AG08395 (cell line): ENCODE measurements around the gene GPR141.
"Not testable (repeated sequence)": the region's sequence is repeated elsewhere in the genome, so short reads cannot be mapped to it uniquely, and the experiment has no call there.

Source experiments
- DNase-seq: peaks from one replicate; pipeline ENCODE4 v3.0.0; 2012; ENCODE audit warnings: mixed read lengths, low spot score

Gene GPR141

DNA sequence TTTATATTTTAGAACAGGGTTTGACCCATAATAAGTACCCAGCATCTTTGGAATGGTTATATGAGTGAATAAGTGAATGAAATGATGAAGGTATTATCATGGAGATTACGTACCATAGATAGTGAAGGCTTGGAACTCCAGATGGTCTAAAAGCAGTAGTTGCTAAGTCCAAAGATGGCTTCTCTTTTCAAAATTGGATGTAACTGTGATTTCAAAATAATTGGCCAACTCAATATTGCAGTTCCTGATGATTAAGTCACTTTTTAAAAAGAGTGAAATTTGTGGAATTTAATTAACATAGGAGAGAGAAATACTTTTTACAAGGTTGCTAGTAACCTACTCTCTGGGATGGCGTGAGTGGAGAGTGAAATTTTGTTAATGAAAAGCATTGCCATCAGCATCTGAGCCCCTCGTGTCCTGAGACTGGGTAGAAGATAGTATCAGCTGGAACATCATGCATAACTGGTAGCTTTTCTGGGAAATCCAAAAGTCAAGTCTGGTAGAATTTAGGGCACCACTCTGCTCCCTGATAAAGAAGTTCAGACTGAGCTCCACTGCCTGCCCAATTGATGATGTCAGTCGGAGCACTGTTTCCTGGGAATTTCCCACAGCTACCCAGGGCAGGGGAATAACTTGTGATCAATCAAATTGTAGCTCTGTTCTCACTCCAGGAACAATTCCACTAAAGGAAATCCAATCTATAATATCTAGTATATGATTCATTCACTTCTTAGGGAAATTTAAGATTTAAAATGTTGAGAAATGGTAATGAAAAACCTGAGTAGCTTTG lies 3.2 kb downstream of the GPR141 start:
- DNase-seq: no peak

DNA sequence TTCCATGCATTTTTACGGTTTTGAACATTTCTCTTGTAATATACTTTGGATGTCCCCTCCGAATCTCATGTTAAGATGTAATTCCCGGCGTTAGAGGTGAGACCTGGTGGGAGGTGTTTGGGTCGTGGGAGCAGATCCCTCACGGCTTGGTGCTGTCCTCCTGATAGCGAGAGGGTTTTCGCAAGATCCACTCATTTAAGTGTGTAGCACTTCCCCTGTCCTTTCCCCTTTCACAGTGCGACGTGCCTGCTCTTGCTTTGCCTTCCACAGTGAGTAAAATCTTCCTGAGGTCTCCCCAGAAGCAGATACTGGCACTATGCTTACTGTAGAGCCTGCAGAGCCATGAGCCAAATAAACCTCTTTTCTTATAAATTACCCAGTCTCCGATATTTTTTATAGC lies 6.6 kb downstream of the GPR141 start:
- DNase-seq: no peak

DNA sequence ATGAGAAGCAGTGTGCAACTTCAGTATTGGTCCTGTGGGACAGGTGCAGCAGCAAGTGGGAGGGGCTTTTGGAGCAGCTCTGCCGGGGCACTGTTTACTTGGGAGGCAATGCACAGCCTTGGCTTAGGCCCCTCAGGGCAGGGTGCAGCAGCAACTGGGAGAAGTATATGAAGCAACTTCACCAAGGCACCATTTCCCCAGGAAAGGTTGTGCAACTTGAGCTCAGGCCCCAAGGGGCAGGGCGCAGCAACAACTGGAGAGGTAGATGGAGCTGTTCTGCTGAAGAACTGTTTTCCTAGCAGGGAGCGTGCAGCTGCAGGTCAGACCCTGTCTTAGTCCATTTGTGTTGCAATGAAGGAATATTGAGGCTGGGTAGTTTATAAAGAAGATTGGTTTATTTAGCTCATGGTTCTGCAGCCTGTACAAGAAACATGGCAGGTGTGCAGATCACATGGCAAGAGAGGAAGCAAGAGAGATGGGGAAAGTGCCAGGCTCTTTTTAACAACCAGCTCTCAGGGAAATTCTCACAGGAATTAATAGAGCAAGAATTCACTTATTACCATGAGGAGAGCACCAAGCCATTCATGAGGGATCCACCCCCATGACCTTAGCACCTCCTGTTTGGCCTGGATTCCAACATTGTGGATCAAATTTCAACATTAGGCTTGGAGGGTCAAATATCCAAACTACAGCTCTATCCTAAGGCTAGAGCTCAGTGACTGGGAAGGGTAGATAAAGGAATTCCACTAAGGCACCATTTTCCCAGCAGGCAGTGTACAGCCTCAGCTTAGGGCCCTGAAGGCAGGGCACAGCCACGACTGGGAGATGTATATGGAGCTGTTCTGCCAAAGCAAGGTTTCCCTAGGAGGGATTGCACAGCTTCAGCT lies 10.9 kb downstream of the GPR141 start:
- no peak for DNase-seq

- DNase-seq: no peak
Observed at GRCh38 chr7:37698276-37698675, 14.7 kb downstream of the GPR141 start.

DNA sequence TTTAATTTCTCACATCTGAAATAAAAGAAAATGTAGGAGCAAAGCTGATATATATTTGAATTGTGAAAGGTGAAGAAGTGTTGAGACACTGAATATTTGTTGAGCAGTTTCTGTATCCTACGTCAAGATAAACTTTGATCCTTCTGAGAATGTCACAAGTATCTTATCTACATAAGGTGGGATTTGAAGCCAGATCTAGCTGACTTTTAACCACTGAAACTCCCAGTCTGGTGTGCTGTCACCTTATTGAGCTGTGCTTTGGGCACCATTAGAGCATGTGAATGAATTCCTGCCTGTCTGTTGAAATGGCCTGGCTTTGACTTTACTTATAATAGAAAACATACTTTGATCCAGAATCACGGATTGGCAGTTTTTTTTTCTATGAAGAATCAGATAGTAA lies 15.2 kb downstream of the GPR141 start:
- DNase-seq: no peak

GRCh38 chr7:37701769-37702168 lies 18.2 kb downstream of the GPR141 start:
- no peak for DNase-seq

GRCh38 chr7:37703361-37703760 lies 19.8 kb downstream of the GPR141 start:
- no peak for DNase-seq

DNA sequence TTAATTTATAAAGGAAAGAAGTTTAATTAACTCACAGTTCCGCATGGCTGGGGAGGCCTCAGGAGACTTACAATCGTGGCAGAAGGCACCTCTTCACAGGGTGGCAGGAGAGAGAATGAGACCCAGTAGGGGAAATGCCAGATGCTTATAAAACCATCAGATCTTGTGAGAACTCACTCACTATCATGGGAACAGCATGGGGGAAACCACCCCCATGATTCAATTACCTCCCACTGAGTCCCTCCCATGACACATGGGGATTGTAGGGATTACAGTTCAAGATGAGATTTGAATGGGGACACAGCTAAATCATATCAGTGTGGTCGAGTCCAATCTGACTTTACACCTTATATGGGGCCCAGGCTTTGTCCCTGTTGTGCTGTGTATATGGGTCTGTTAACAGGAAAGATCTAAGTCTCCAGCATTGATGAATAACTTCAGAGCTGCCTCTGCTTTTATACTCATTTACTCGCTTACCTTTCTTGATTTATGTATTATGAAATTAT lies 20.8 kb downstream of the GPR141 start:
- not testable (repeated sequence) for DNase-seq

GRCh38 chr7:37705976-37706375 lies 22.4 kb downstream of the GPR141 start:
- DNase-seq: no peak

GRCh38 chr7:37706804-37707203 lies 23.2 kb downstream of the GPR141 start:
- DNase-seq: no peak

GRCh38 chr7:37707754-37708485 lies 24.4 kb downstream of the GPR141 start:
- DNase-seq: no peak

DNA sequence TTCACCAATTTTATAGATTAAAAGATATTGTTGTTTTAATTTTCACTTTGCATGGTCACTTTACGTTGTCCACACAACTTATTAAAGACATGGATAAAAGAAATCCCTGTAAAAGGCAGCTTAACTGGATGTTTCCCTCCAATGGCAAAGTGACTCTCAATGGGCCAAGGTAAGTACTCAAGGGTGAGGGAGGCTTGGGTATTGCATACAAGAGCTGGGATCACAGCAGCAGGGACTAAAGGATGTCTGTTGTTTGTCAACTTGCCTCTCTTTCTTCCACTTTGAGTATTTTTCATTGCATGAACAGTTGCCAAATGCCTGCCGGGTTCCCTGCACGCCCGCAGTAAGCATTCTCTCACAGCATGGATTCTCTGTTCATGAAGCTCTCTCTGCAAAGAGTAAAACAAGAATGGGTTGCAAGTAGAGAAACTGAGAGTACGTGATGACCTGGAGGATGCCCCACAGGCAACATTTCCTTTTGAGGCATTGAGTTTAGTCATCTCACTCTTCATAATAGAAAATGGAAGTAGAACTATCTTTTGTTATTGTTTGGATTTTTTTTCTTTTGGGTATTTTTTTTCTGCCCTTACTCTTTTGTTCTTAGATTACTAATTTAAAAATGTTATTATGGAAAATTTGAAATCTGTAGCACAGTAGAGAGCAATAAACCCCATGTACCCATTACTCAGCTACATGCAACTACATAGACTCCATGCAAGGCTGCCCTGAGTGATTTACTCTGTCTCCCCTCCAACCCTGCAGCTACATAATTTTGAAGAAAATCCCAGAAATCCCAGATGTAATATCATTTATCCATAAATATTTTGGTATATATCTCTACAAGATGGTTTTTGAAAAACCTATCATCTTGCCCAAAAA lies 26.3 kb downstream of the GPR141 start:
- DNase-seq: no peak

GRCh38 chr7:37713613-37714012 lies 30.0 kb downstream of the GPR141 start:
- DNase-seq: no peak

GRCh38 chr7:37714606-37715005 lies 31.0 kb downstream of the GPR141 start:
- no peak for DNase-seq

DNA sequence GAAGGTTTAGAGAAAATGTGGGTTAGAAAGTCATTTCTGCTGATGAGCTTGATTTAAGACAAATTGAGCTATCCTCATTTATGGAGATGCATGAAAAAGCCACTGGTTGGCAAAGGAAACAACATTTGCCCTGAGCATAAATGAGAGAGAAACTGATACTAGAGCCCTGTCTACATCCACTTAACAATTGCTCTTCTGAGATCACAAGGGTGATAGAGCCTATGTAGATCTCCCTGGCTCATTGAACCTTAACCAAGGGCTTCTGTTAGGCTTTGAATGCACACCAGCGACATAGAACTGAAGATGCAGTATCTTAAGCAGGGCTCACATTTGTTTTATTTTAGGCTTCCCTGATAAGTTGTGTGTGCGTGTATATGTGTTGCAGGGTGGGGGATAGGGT lies 35.0 kb downstream of the GPR141 start:
- no peak for DNase-seq

- no peak for DNase-seq
Observed at GRCh38 chr7:37719077-37719476, 35.5 kb downstream of the GPR141 start.

DNA sequence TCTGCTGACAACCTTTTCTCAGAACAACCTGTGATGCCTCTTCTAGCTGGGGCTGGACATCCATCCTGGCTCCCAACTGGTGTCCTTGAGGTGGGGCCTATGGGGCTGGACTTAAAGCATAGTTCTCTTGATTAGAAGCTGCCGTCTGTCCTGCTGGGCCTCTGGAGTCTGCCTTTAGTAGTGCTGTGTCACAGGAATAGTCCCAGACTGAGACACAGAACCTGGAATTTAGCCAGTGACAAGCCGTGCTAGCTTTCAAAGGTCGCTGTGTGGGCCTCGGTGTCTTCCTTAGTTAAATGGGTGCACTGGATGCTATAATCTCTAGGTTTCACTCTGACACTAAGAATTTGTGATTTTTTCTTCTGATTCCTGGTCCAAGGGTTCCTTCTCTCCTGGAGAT lies 41.2 kb downstream of the GPR141 start:
- DNase-seq: no peak

DNA sequence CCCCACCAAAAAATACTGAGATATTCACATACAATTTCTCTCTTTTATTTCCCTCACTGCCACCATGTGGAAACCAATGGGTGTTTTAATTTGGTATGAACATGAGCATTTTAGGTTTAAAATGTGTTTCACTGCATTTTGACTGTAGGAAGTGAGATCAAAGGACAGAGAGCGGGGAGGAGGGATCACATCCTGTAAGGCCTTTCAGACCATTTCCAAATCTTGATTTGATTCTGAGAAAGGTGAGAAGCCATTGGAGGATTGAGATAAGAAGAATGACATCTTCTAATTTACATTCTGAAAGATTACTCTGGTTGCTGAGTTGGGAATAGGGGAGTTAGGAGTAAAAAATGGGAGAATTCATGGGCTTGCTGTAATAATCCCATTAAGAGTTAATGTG lies 42.5 kb downstream of the GPR141 start:
- no peak for DNase-seq

DNA sequence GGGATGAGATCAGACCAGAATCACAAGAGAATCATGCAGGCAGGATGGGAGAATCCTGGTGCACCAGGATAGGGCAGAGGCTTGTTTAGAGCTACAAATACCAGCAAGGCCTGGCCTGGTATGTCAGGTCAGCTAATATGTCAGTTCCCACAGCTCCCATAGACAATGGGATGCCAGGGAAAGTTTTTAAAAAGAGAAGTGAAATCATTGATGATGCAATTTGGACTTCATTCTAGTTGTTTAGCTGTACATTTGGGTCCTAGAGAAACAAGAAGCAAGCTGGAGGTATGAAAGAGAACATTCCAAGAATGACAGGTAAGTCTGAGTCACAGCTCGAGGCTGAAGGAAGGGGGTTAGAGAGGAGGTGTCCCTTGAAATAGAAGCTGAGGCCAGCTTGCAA lies 45.2 kb downstream of the GPR141 start:
- no peak for DNase-seq

DNA sequence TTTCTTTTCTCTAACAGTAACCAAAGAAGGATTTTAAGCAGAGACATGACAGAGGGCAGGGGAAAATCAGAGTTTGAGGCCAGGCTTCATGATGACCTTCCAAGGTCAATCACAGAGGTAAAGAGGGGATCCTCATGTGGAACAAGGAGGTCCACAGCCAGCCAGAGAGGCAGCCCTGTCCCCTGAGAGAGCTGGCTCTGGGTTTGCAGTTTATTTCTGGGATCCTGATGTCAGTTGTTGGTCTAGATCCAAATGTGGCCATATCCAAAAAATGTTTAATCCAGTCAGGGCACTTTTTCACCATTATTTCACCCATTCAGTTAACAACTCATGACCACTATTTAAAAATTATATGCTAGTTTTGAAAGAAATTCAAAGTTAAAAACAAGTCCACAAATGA lies 45.6 kb downstream of the GPR141 start:
- no peak for DNase-seq

- no peak for DNase-seq
Observed at GRCh38 chr7:37730501-37730900, 46.9 kb downstream of the GPR141 start.
